Transverse colon (tissue), 4 donors: ENCODE measurements around the gene SERINC5.

ENCODE experiments used
- CTCF ChIP-seq, 5 experiments: fragments of 200-600 bp in 3 of 5; fragments of 450-650 bp in 2 of 5; sonication (generic) in 3 of 5; IDR thresholded peaks; 1 replicate in 2 of 5; 2 replicates in 3 of 5; pipeline ENCODE4 v1.5.1; 2016 to 2017; ENCODE audit warnings: antibody characterized with exemption in 5 of 5, inconsistent platforms in 3 of 5, mild to moderate bottlenecking in 2 of 5, moderate library complexity in 1 of 5
- EP300 ChIP-seq: sonication (generic); formaldehyde crosslinking; IDR thresholded peaks from one replicate; pipeline ENCODE4 v1.6.1; 2017; ENCODE audit warnings: antibody characterized with exemption, low read depth
- POLR2AphosphoS5 ChIP-seq, 3 donors: sonication (generic); formaldehyde crosslinking; IDR thresholded peaks; one replicate each; pipeline ENCODE4 v1.6.1; 2016; ENCODE audit warnings: antibody characterized with exemption in 3 of 3

- TF ChIP-seq POLR2AphosphoS5 (IDR thresholded peaks at IDR 0.05), result no peak
- TF ChIP-seq CTCF (IDR thresholded peaks at IDR 0.05), result no peak
- TF ChIP-seq EP300, result no peak
Observed at GRCh38 chr5:80239680-80240367, 16.0 kb downstream of the SERINC5 start.
